CD4-positive, alpha-beta T cell treated with Interleukin-6 at 100 ng/mL for 8 hours (primary cell): ENCODE data around the gene ENGASE.
"Not testable (repeated sequence)": the region's sequence is repeated elsewhere in the genome, so short reads cannot be mapped to it uniquely, and the experiment has no call there.

ENCODE experiments used
- DNase-seq: peaks from one replicate; pipeline ENCODE4 v3.0.0-alpha.2; 2020; ENCODE audit warnings: mixed read lengths, low spot score

ENGASE gene

GRCh38 chr17:79051306-79051705 is 23.3 kb upstream of the ENGASE start:
- DNase-seq = no peak

GRCh38 chr17:79052131-79052530 is 22.5 kb upstream of the ENGASE start:
- DNase-seq = no peak

DNA sequence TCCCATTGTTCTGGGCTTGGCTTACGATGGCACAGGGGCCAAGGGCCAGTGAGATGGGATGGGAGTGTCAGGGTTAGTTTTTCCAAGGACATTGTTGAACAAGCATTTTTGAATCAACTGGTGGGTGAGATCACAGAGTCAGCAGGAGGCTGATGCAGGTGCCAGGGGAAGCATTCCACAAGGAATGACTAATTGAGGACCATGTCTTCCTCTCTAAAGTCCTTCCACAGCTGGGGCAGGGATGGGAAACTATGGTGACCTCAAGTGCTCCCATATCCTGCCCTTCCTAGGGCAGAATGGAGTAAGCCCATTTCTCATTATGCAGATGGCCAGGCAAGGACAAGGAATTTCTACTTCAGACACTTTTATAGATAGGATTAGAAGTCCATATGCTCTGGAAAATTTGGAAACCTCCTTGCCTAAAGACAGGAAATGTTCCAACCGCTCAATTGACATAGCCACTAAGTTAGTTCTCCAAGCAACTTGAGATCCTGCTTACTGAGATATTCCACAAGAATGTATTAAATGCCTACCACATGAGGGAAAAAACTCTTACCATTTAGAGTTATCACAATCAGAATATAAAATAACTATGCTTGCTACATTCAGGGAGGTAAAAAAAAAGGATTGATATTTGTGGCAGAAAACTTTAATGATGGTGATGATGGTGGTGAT is 21.2 kb upstream of the ENGASE start:
- DNase-seq = no peak

GRCh38 chr17:79054200-79054960 is 20.2 kb upstream of the ENGASE start:
- DNase-seq = no peak

DNA sequence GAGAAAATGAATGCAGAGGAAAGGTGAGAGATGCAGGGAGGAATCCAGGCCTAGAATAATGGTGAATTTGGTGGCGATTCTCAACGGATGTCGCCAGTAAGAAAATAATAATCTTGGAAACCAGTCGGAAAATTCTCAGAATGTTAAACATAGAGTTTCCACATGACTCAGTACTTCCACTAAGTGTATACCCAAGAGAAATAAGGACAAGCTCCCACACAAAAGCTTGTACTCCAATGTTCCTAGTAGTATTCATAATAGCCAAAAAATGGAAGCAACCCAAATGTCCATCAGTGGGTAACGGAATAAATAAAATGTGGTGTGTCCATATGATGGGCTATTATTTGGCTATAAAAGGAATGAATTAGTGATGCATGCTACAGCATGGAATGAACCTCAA is 19.4 kb upstream of the ENGASE start:
- no peak for DNase-seq

- no peak for DNase-seq
Measured at GRCh38 chr17:79057737-79058385, 16.8 kb upstream of the ENGASE start.

DNA sequence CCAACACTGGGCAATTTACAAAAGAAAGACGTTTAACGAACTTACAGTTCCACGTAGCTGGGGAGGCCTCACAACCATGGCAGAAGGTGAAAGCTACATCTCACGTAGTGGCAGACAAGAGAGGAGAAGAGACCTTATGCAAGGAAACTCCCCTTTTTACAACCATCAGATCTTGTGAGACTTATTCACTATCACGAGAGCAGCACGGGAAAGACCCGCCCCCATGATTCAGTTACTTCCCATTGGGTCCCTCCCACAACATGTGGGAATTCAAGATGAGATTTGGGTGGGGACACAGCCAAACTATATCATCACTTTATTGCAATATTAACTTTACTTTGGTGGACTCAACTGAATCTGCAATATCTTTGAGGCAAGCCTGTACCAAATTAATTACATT is 11.9 kb upstream of the ENGASE start:
- DNase-seq = no peak

DNA sequence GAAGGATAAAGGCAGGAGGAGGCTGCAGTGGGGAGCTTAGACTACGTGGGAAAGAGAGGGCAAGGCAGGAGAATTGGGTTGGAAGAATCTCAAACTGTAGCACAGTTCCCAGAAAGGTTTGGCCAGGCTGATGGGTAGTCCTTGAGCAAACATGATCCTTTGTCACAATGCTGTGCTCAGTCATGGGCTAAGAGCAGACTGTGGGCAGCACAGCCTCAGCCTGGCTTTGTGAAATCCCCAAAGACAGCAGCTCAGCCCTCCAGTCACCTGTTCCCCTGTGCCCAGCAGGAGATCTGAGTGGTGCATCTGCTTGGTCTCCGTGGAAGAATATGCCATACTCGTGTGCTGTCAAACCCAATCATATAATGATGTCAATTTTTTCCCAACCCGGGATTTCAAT is 10.6 kb upstream of the ENGASE start:
- DNase-seq = no peak

GRCh38 chr17:79065105-79065670 is 9.4 kb upstream of the ENGASE start:
- peak; percentile 60 for DNase-seq

GRCh38 chr17:79066963-79067362 is 7.7 kb upstream of the ENGASE start:
- no peak for DNase-seq

- no peak for DNase-seq
Measured at GRCh38 chr17:79070266-79070880, 4.3 kb upstream of the ENGASE start.

- no peak for DNase-seq
Measured at GRCh38 chr17:79071161-79071740, 3.4 kb upstream of the ENGASE start.

GRCh38 chr17:79072544-79072943 is 2.1 kb upstream of the ENGASE start:
- no peak for DNase-seq

- DNase-seq = no peak
Measured at GRCh38 chr17:79073016-79073705, 1.5 kb upstream of the ENGASE start.

DNA sequence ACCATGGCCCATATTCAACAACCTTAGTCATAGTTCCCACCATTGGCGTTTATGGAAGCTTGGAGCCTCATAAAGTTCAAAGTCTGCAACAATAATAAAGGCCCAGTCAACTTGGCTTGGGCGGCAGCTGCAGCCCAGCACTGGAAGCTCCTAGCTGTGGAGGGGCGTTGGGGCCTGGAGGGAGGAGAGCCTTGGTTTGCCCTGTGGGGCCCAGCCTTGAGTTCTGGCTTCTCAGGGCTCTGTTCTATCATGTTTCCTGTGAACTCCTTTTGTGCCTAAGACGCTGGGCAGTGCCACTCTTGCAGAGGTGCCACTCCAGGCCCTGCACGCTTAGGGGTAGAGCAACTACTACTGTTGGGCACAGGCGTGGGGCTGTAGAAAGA is 927 bp upstream of the ENGASE start:
- no peak for DNase-seq

- DNase-seq = not testable (repeated sequence)
Measured at GRCh38 chr17:79074121-79074648, 439 bp upstream of the ENGASE start.

DNA sequence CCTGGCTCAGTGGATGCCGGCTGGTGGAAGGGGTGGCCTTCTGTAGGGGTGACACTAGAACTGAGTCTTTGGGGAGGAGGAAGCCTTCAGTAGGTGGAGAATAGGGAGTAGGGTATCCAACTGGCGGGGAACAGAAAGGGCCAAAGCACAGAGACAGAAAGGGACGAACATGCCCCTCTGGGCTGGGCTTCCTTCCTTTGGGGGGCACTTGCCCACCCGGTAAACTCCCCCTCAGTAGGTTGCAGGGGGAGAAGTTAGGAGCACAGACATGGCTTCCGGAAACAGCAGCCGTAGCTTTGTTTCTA is 774 bp downstream of the ENGASE start:
- DNase-seq = no peak

GRCh38 chr17:79075861-79076406 is 1.3 kb downstream of the ENGASE start:
- DNase-seq = no peak

DNA sequence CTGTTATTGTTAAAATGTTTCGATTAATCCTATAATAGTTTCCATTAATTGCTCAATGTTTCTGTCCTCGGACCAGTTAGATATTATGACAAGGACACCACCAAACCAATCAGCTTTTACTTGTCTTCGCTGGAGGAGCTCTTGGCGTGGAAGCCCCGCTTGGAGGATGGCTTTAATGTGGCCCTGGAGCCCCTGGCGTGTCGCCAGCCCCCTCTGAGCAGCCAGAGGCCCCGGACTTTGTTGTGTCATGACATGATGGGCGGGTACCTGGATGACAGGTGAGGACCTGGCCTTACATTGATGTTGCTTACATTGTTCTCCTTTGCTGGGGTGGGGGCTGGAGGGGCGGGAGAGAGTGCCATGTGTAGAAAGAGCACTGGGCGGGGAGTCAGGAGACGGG is 3.0 kb downstream of the ENGASE start:
- DNase-seq = no peak

DNA sequence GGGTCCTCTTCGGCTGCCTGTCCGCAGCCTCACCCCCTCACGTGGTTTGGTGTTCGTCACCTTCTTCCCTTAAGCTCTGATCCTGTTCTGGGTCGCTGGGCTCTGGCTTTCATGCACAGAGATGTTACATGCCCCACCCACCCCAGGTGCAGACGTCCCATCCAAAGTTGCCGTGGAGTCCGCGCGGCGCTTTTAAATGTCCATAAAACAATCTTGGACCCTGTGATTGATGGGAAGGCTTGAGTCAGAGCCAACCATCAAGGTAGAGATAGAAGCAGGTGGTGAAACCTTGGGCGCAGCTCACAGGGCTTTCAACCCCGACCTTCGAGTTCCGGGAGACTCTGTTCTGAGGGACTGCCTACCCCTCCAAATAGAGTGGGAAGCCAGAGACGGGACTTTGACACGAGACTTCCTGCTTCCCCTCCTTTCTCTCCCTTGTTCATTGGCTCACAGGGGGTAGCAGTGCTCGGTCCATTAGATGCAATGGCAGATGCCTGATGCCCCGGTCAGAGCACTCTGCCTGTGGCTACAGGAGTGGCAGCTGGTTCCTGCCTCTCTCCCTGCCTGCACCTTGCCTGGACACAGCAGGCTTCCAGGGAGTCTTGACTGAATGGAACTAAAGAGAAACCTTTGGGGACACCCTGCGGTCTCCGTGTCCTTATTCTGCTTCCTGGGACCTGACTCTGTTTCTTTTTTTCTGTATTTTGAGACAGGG is 4.0 kb downstream of the ENGASE start:
- no peak for DNase-seq
